ENCODE measurements around the gene ZFP42.

The ZFP42 gene

DNA sequence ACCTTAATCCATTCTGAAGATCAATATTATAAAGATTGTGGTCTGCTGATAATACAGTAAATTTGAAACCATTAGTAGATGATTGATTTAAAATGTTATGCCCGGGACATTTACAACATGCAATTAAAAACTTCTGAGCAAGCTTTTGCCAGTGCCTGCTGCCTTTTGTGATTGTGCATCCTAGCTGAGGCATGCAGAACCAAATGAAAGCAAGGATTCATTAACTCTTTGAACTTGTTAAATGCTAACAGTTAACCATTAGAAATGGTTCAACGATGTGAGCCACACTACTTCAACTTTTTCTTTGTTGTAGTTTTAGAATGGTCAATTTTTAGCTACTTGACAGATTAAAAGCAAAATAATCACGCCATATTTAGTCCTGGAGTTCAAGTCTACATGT, 51.1 kb downstream of the ZFP42 start:
- no peak for DNase-seq (ENCODE audit: low read depth)
- TF ChIP-seq, protein P1, sequence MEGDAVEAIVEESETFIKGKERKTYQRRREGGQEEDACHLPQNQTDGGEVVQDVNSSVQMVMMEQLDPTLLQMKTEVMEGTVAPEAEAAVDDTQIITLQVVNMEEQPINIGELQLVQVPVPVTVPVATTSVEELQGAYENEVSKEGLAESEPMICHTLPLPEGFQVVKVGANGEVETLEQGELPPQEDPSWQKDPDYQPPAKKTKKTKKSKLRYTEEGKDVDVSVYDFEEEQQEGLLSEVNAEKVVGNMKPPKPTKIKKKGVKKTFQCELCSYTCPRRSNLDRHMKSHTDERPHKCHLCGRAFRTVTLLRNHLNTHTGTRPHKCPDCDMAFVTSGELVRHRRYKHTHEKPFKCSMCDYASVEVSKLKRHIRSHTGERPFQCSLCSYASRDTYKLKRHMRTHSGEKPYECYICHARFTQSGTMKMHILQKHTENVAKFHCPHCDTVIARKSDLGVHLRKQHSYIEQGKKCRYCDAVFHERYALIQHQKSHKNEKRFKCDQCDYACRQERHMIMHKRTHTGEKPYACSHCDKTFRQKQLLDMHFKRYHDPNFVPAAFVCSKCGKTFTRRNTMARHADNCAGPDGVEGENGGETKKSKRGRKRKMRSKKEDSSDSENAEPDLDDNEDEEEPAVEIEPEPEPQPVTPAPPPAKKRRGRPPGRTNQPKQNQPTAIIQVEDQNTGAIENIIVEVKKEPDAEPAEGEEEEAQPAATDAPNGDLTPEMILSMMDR (IDR thresholded peaks at IDR 0.05; ENCODE audit: insufficient read depth, low read depth, low read length, missing control alignments) = no peak
- no peak overlapping the region for H3K4me3 ChIP-seq (ENCODE audit: low read depth, low read length)

- no peak overlapping the region for H3K4me3 ChIP-seq (ENCODE audit: low read depth, low read length)
- TF ChIP-seq, protein P1 (IDR thresholded peaks at IDR 0.05; ENCODE audit: insufficient read depth, low read depth, low read length, missing control alignments) = no peak
- no peak for DNase-seq (ENCODE audit: low read depth)
Measured at GRCh38 chr4:188053302-188053701, 57.7 kb downstream of the ZFP42 start.

Data from GM12865 (cell line).